HG02938 (cell line): Measurements from ENCODE around the gene ZFX.
"Not testable (repeated sequence)": the region's sequence is repeated elsewhere in the genome, so short reads cannot be mapped to it uniquely, and the experiment has no call there.

Source experiments
- ATAC-seq: cut with Tn5 transposase; IDR thresholded peaks from one replicate; pipeline ENCODE4 v1.9.1; 2021; ENCODE audit warnings: mild to moderate bottlenecking, moderate library complexity; ENCODE audit not compliant: unreplicated experiment

ZFX gene

GRCh38 chrX:24150898-24151297 is 1.4 kb downstream of the ZFX start:
- no peak for ATAC-seq

GRCh38 chrX:24151513-24151912 is 2.0 kb downstream of the ZFX start:
- ATAC-seq = no peak

- ATAC-seq = no peak
Measured at GRCh38 chrX:24153178-24153795, 3.8 kb downstream of the ZFX start.

GRCh38 chrX:24153796-24154189 is 4.3 kb downstream of the ZFX start:
- ATAC-seq = no peak

- ATAC-seq = no peak
Measured at GRCh38 chrX:24154490-24155034, 5.0 kb downstream of the ZFX start.

GRCh38 chrX:24155747-24156146 is 6.2 kb downstream of the ZFX start:
- not testable (repeated sequence) for ATAC-seq

- no peak for ATAC-seq
Measured at GRCh38 chrX:24156177-24156576, 6.6 kb downstream of the ZFX start.

GRCh38 chrX:24158881-24159280 is 9.4 kb downstream of the ZFX start:
- no peak for ATAC-seq

- ATAC-seq = no peak
Measured at GRCh38 chrX:24166078-24166477, 16.5 kb downstream of the ZFX start.

GRCh38 chrX:24167719-24168472 is 18.4 kb downstream of the ZFX start:
- no peak for ATAC-seq

GRCh38 chrX:24168807-24169206 is 19.3 kb downstream of the ZFX start:
- ATAC-seq = peak; percentile 74

- ATAC-seq = peak; percentile 62
Measured at GRCh38 chrX:24169211-24169610, 19.7 kb downstream of the ZFX start.

- ATAC-seq = no peak
Measured at GRCh38 chrX:24173115-24173847, 23.8 kb downstream of the ZFX start.

GRCh38 chrX:24175276-24175675 is 25.7 kb downstream of the ZFX start:
- ATAC-seq = no peak

GRCh38 chrX:24178441-24178840 is 28.9 kb downstream of the ZFX start:
- no peak for ATAC-seq

- no peak for ATAC-seq
Measured at GRCh38 chrX:24184018-24184417, 34.5 kb downstream of the ZFX start.

GRCh38 chrX:24186483-24186882 is 37.0 kb downstream of the ZFX start:
- ATAC-seq = no peak

GRCh38 chrX:24186986-24187385 is 37.5 kb downstream of the ZFX start:
- no peak for ATAC-seq

GRCh38 chrX:24189490-24189889 is 40.0 kb downstream of the ZFX start:
- ATAC-seq = no peak

GRCh38 chrX:24190500-24191156 is 41.1 kb downstream of the ZFX start:
- ATAC-seq = no peak

- ATAC-seq = no peak
Measured at GRCh38 chrX:24196509-24196908, 47.0 kb downstream of the ZFX start.
